Measurements from ENCODE around the gene MICAL2.

The MICAL2 gene

GRCh38 chr11:12217879-12218278 is 107.5 kb downstream of the MICAL2 start:
- Histone ChIP-seq H2AK5ac (ENCODE audit: low read length) (peak overlapping the region; percentile 40), H4K91ac (ENCODE audit: low read depth, low read length) (no peak overlapping the region), H3K23ac (ENCODE audit: low read length) (no peak overlapping the region), H3K18ac (ENCODE audit: low read length) (no peak overlapping the region), H4K8ac (ENCODE audit: low read depth, low read length) (no peak overlapping the region), H3K14ac (ENCODE audit: low read length) (no peak overlapping the region), H3K79me1 (ENCODE audit: low read length) (peaks cover 9% of the 10 kb centered on the region), H3K9me3 (ENCODE audit: insufficient read depth, low read depth, low read length) (peaks cover 2% of the 10 kb centered on the region), H3K4ac (ENCODE audit: low read depth, low read length) (no peak overlapping the region), H2BK12ac (ENCODE audit: low read length) (no peak overlapping the region), H2BK5ac (ENCODE audit: low read depth, low read length, poor library complexity) (no peak overlapping the region), H3K4me2 (ENCODE audit: low read length) (no peak overlapping the region), H3K9ac (ENCODE audit: low read length) (no peak overlapping the region), H3K4me3 (ENCODE audit: low read depth, low read length) (no peak overlapping the region), H2AFZ (ENCODE audit: insufficient read depth, low read length, poor library complexity) (no peak overlapping the region), H3K36me3 (ENCODE audit: control insufficient read depth in 1 of 2, insufficient read depth in 2 of 2, low read length in 2 of 2) (peaks cover 15 to 30% of the 10 kb centered on the region in 2 experiments), H2BK120ac (ENCODE audit: insufficient read depth, low read length, poor library complexity) (no peak overlapping the region), H4K12ac (ENCODE audit: low read depth, low read length) (no peak overlapping the region), H3K27me3 (ENCODE audit: insufficient read depth, low read length) (no peaks in the 10 kb centered on the region), H3K27ac (ENCODE audit: low read depth, low read length) (no peak overlapping the region), H3K79me2 (ENCODE audit: control insufficient read depth, insufficient read depth, low read length, poor library complexity) (no peaks in the 10 kb centered on the region), H3K4me1 (ENCODE audit: control insufficient read depth in 1 of 2, insufficient read depth in 2 of 2, low read length in 2 of 2) (peaks cover 7 to 17% of the 10 kb centered on the region in 2 experiments)
- no peak for DNase-seq
- WGBS (ENCODE audit: extremely low coverage, insufficient coverage, insufficient read length), result no CpG with 5 or more reads among the region's 4 CpGs

DNA sequence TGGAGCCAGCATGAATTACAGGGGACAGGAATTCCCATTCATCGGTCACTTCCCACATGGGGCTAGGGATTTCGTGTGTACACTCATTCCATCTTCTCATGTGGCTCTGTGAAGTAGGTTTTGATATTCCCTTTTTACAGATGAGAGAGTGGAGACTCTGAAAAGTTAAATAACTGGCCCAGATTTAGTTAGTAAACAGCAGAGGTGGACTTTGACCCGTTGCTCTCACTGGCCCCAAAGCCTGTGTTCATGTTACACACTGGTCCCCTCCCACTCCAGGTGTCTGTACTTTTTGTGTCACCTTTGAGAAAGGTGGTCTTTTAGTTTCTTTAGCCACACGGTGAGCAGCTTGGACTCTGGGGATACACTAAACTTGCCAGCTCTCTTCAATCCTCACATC is 108.5 kb downstream of the MICAL2 start:
- no peak overlapping the region for H3K4me2 ChIP-seq (ENCODE audit: low read length)
- no peak overlapping the region for H4K8ac ChIP-seq (ENCODE audit: low read depth, low read length)
- no peak overlapping the region for H2BK120ac ChIP-seq (ENCODE audit: insufficient read depth, low read length, poor library complexity)
- H3K4me3 ChIP-seq (ENCODE audit: low read depth, low read length), result no peak overlapping the region
- peaks cover 14% of the 10 kb centered on the region for H3K79me1 ChIP-seq (ENCODE audit: low read length)
- H3K18ac ChIP-seq (ENCODE audit: low read length), result no peak overlapping the region
- H3K14ac ChIP-seq (ENCODE audit: low read length), result no peak overlapping the region
- H3K79me2 ChIP-seq (ENCODE audit: control insufficient read depth, insufficient read depth, low read length, poor library complexity), result peaks cover 3% of the 10 kb centered on the region
- no peak overlapping the region for H4K12ac ChIP-seq (ENCODE audit: low read depth, low read length)
- no peaks in the 10 kb centered on the region for H3K27me3 ChIP-seq (ENCODE audit: insufficient read depth, low read length)
- no peak overlapping the region for H3K9ac ChIP-seq (ENCODE audit: low read length)
- H3K36me3 ChIP-seq (ENCODE audit: control insufficient read depth in 1 of 2, insufficient read depth in 2 of 2, low read length in 2 of 2), result peaks cover 17 to 26% of the 10 kb centered on the region in 2 experiments
- no peak overlapping the region for H2BK12ac ChIP-seq (ENCODE audit: low read length)
- no peak overlapping the region for H4K91ac ChIP-seq (ENCODE audit: low read depth, low read length)
- H3K9me3 ChIP-seq (ENCODE audit: insufficient read depth, low read depth, low read length), result peaks cover 2% of the 10 kb centered on the region
- no peak overlapping the region for H2AK5ac ChIP-seq (ENCODE audit: low read length)
- WGBS (ENCODE audit: extremely low coverage, insufficient coverage, insufficient read length), result no CpG with 5 or more reads among the region's 4 CpGs
- no peak overlapping the region for H3K23ac ChIP-seq (ENCODE audit: low read length)
- no peak for DNase-seq
- no peak overlapping the region for H3K4ac ChIP-seq (ENCODE audit: low read depth, low read length)
- peaks cover 13 to 21% of the 10 kb centered on the region in 2 experiments for H3K4me1 ChIP-seq (ENCODE audit: control insufficient read depth in 1 of 2, insufficient read depth in 2 of 2, low read length in 2 of 2)
- no peak overlapping the region for H2AFZ ChIP-seq (ENCODE audit: insufficient read depth, low read length, poor library complexity)
- H2BK5ac ChIP-seq (ENCODE audit: low read depth, low read length, poor library complexity), result no peak overlapping the region
- H3K27ac ChIP-seq (ENCODE audit: low read depth, low read length), result no peak overlapping the region

DNA sequence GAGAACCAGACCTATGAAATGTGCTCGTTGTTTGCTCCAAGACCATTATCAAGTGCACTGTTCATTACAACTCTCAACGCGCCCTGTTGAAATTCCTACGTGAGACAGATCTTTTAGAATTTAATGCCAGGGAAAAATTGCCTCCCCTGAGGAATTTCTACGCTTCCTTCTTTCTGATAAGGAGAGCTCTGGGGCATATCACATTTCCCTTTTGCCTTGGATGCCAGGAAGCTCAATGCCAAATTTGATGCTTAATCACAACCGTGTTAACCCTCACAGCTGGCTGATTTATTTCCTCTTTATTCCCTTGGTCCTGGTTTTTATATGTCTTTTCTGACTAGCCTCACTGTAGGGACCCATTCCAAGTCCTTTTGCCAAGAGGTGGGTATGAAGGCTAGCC is 109.4 kb downstream of the MICAL2 start:
- no peak overlapping the region for H3K14ac ChIP-seq (ENCODE audit: low read length)
- H3K4me1 ChIP-seq (ENCODE audit: control insufficient read depth in 1 of 2, insufficient read depth in 2 of 2, low read length in 2 of 2), result peaks cover 20 to 26% of the 10 kb centered on the region in 2 experiments
- no peak overlapping the region for H3K4ac ChIP-seq (ENCODE audit: low read depth, low read length)
- no peak overlapping the region for H2AFZ ChIP-seq (ENCODE audit: insufficient read depth, low read length, poor library complexity)
- no CpG with 5 or more reads among the region's 6 CpGs for WGBS (ENCODE audit: extremely low coverage, insufficient coverage, insufficient read length)
- DNase-seq, result no peak
- H3K4me2 ChIP-seq (ENCODE audit: low read length), result no peak overlapping the region
- no peak overlapping the region for H3K18ac ChIP-seq (ENCODE audit: low read length)
- no peak overlapping the region for H3K9ac ChIP-seq (ENCODE audit: low read length)
- no peak overlapping the region for H4K12ac ChIP-seq (ENCODE audit: low read depth, low read length)
- peaks cover 20% of the 10 kb centered on the region for H3K79me1 ChIP-seq (ENCODE audit: low read length)
- H3K36me3 ChIP-seq (ENCODE audit: control insufficient read depth in 1 of 2, insufficient read depth in 2 of 2, low read length in 2 of 2), result peaks cover 19 to 26% of the 10 kb centered on the region in 2 experiments
- no peak overlapping the region for H3K27ac ChIP-seq (ENCODE audit: low read depth, low read length)
- no peak overlapping the region for H4K8ac ChIP-seq (ENCODE audit: low read depth, low read length)
- peaks cover 5% of the 10 kb centered on the region for H3K79me2 ChIP-seq (ENCODE audit: control insufficient read depth, insufficient read depth, low read length, poor library complexity)
- H3K9me3 ChIP-seq (ENCODE audit: insufficient read depth, low read depth, low read length), result peaks cover 2% of the 10 kb centered on the region
- no peak overlapping the region for H3K4me3 ChIP-seq (ENCODE audit: low read depth, low read length)
- H2BK5ac ChIP-seq (ENCODE audit: low read depth, low read length, poor library complexity), result no peak overlapping the region
- H2BK120ac ChIP-seq (ENCODE audit: insufficient read depth, low read length, poor library complexity), result no peak overlapping the region
- no peak overlapping the region for H3K23ac ChIP-seq (ENCODE audit: low read length)
- H4K91ac ChIP-seq (ENCODE audit: low read depth, low read length), result no peak overlapping the region
- H2BK12ac ChIP-seq (ENCODE audit: low read length), result no peak overlapping the region
- H2AK5ac ChIP-seq (ENCODE audit: low read length), result no peak overlapping the region
- H3K27me3 ChIP-seq (ENCODE audit: insufficient read depth, low read length), result no peaks in the 10 kb centered on the region

DNA sequence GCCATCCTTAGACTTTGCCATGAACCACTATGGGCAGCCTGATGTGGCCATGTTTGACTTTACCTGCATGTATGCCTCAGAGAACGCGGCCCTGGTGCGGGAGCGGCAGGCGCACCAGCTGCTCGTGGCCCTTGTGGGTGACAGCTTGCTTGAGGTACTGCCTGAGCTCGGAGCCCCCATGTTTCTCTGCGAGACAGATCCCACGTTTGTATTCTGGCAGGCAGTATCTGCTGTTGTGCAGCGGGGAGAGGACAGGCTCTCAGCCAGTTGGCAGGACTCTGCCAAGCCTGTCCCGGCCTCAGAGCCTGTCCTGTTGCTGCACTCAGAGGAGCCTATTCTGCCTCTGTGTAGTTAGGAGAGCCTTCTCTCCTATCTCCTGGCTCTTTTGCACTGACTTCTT is 109.9 kb downstream of the MICAL2 start:
- DNase-seq, result no peak
- peaks cover 5% of the 10 kb centered on the region for H3K79me2 ChIP-seq (ENCODE audit: control insufficient read depth, insufficient read depth, low read length, poor library complexity)
- no peak overlapping the region for H3K14ac ChIP-seq (ENCODE audit: low read length)
- peaks cover 19 to 22% of the 10 kb centered on the region in 2 experiments for H3K4me1 ChIP-seq (ENCODE audit: control insufficient read depth in 1 of 2, insufficient read depth in 2 of 2, low read length in 2 of 2)
- peak overlapping the region; percentile 58 for H2BK12ac ChIP-seq (ENCODE audit: low read length)
- H3K36me3 ChIP-seq (ENCODE audit: control insufficient read depth in 1 of 2, insufficient read depth in 2 of 2, low read length in 2 of 2), result peaks cover 19 to 26% of the 10 kb centered on the region in 2 experiments
- H3K4me2 ChIP-seq (ENCODE audit: low read length), result no peak overlapping the region
- peak overlapping the region; percentile 44 for H2AK5ac ChIP-seq (ENCODE audit: low read length)
- H3K9me3 ChIP-seq (ENCODE audit: insufficient read depth, low read depth, low read length), result peaks cover 2% of the 10 kb centered on the region
- H3K27me3 ChIP-seq (ENCODE audit: insufficient read depth, low read length), result no peaks in the 10 kb centered on the region
- no peak overlapping the region for H2BK5ac ChIP-seq (ENCODE audit: low read depth, low read length, poor library complexity)
- H3K9ac ChIP-seq (ENCODE audit: low read length), result no peak overlapping the region
- no peak overlapping the region for H4K12ac ChIP-seq (ENCODE audit: low read depth, low read length)
- H3K4ac ChIP-seq (ENCODE audit: low read depth, low read length), result no peak overlapping the region
- H3K27ac ChIP-seq (ENCODE audit: low read depth, low read length), result no peak overlapping the region
- H2AFZ ChIP-seq (ENCODE audit: insufficient read depth, low read length, poor library complexity), result no peak overlapping the region
- no peak overlapping the region for H4K91ac ChIP-seq (ENCODE audit: low read depth, low read length)
- peaks cover 20% of the 10 kb centered on the region for H3K79me1 ChIP-seq (ENCODE audit: low read length)
- no peak overlapping the region for H3K23ac ChIP-seq (ENCODE audit: low read length)
- no peak overlapping the region for H3K4me3 ChIP-seq (ENCODE audit: low read depth, low read length)
- no peak overlapping the region for H3K18ac ChIP-seq (ENCODE audit: low read length)
- WGBS (ENCODE audit: extremely low coverage, insufficient coverage, insufficient read length), result no CpG with 5 or more reads among the region's 11 CpGs
- H4K8ac ChIP-seq (ENCODE audit: low read depth, low read length), result no peak overlapping the region
- H2BK120ac ChIP-seq (ENCODE audit: insufficient read depth, low read length, poor library complexity), result no peak overlapping the region

Measured in trophoblast cell (in vitro differentiated cells and primary cell).